Hepatocyte (in vitro differentiated cells): ENCODE measurements around the gene OR2T2.
"Not testable (repeated sequence)": the region's sequence is repeated elsewhere in the genome, so short reads cannot be mapped to it uniquely, and the experiment has no call there.

Experiments
- EZH2 ChIP-seq: fragments of 200-600 bp; sonication (generic); IDR thresholded peaks from 2 replicates; pipeline ENCODE4 v1.6.1; 2016; ENCODE audit warnings: antibody characterized with exemption, mild to moderate bottlenecking, borderline replicate concordance
- TF ChIP-seq, protein P1 (sequence below): fragments of 200-600 bp; sonication (generic); IDR thresholded peaks from 2 replicates; pipeline ENCODE4 v1.5.1; 2016; ENCODE audit warnings: antibody characterized with exemption, mild to moderate bottlenecking; ENCODE audit not compliant: poor library complexity

DNA sequence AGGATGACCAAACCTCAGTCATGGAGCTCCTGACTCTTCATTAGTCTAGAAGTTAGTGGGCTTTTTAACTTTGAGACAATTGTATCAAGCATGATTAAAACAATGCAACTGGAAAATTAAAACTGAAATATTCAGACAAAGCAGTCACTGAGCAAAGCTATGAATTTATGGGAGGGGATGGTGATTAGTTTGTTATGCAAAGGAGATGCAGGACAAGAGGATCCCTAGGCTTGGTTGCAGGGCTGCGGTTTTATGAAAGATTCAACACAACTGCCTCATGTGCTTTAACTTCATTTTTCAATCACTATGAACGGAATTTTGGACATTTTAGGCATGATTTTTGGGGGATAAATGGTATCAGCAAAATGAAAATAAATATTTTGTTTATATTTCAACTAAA is 26.7 kb downstream of the OR2T2 start:
- TF ChIP-seq, protein P1, sequence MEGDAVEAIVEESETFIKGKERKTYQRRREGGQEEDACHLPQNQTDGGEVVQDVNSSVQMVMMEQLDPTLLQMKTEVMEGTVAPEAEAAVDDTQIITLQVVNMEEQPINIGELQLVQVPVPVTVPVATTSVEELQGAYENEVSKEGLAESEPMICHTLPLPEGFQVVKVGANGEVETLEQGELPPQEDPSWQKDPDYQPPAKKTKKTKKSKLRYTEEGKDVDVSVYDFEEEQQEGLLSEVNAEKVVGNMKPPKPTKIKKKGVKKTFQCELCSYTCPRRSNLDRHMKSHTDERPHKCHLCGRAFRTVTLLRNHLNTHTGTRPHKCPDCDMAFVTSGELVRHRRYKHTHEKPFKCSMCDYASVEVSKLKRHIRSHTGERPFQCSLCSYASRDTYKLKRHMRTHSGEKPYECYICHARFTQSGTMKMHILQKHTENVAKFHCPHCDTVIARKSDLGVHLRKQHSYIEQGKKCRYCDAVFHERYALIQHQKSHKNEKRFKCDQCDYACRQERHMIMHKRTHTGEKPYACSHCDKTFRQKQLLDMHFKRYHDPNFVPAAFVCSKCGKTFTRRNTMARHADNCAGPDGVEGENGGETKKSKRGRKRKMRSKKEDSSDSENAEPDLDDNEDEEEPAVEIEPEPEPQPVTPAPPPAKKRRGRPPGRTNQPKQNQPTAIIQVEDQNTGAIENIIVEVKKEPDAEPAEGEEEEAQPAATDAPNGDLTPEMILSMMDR, result not testable (repeated sequence)
- not testable (repeated sequence) for TF ChIP-seq EZH2
